NB4 (cell line): ENCODE measurements around the gene SMIM13.

Experiments
- DNase-seq: peaks from one replicate; pipeline ENCODE4 v3.0.0; 2010; ENCODE audit warnings: low read depth
- H3K4me3 ChIP-seq: one replicate; pipeline ENCODE4 v1.5.1; 2011; ENCODE audit warnings: mild to moderate bottlenecking, low read depth, low read length, moderate library complexity
- CTCF ChIP-seq: IDR thresholded peaks from one replicate; pipeline ENCODE4 v1.5.1; 2012; ENCODE audit warnings: low read depth, low read length
- MAX ChIP-seq: IDR thresholded peaks from 2 replicates; pipeline ENCODE4 v1.6.1; 2011; ENCODE audit warnings: low read depth, low read length
- MYC ChIP-seq: IDR thresholded peaks from 2 replicates; pipeline ENCODE4 v1.6.1; 2011; ENCODE audit warnings: low read depth, low read length
- POLR2A ChIP-seq: IDR thresholded peaks from 2 replicates; pipeline ENCODE4 v1.6.1; 2011; ENCODE audit warnings: mild to moderate bottlenecking; ENCODE audit not compliant: insufficient read length; ENCODE audit errors: extremely low read depth

The SMIM13 gene

GRCh38 chr6:11064836-11065235 is 28.8 kb upstream of the SMIM13 start:
- TF ChIP-seq POLR2A: no peak
- TF ChIP-seq MYC: no peak
- TF ChIP-seq MAX: no peak
- TF ChIP-seq CTCF: no peak
- H3K4me3 ChIP-seq: no peak overlapping the region
- DNase-seq: no peak

- no peak for TF ChIP-seq POLR2A
- TF ChIP-seq MYC: no peak
- TF ChIP-seq CTCF: no peak
- no peak for TF ChIP-seq MAX
- no peak overlapping the region for H3K4me3 ChIP-seq
- DNase-seq: no peak
These were observed 28.0 kb upstream of the SMIM13 start for GRCh38 chr6:11065436-11066202.

GRCh38 chr6:11066505-11067347 is 26.9 kb upstream of the SMIM13 start:
- H3K4me3 ChIP-seq: no peak overlapping the region
- DNase-seq: no peak
- TF ChIP-seq POLR2A (no peak), MAX (no peak), CTCF (no peak), MYC (no peak)

- TF ChIP-seq MAX (no peak), MYC (no peak), CTCF (no peak), POLR2A (no peak)
- DNase-seq: no peak
- H3K4me3 ChIP-seq: no peak overlapping the region
These were observed 26.3 kb upstream of the SMIM13 start for GRCh38 chr6:11067348-11067747.

GRCh38 chr6:11069760-11070159 is 23.9 kb upstream of the SMIM13 start:
- no peak for TF ChIP-seq MAX
- TF ChIP-seq MYC: no peak
- no peak for TF ChIP-seq CTCF
- no peak for TF ChIP-seq POLR2A
- DNase-seq: no peak
- no peak overlapping the region for H3K4me3 ChIP-seq
